ENCODE measurements around the gene ORMDL2.
"Not testable (repeated sequence)": the region's sequence is repeated elsewhere in the genome, so short reads cannot be mapped to it uniquely, and the experiment has no call there.

DNA sequence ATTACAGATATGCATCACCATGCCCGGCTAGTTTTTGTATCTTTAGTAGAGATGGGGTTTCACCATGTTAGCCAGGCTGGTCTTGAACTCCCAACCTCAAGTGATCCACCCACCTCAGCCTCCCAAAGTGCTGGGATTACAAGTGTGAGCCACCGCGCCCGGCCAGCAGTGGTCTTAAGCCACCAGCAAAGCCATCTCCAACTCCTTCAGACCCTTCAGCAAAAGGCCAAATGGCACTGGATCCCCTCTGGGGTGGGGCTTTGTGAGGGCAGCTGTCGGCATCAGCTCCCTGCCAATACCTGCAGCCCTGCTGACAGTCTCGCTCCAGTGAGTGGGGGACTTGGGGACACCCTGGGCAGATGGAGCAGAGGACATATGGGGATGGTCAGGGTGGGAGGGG is 16.6 kb downstream of the ORMDL2 start:
- TF ChIP-seq, protein P1, sequence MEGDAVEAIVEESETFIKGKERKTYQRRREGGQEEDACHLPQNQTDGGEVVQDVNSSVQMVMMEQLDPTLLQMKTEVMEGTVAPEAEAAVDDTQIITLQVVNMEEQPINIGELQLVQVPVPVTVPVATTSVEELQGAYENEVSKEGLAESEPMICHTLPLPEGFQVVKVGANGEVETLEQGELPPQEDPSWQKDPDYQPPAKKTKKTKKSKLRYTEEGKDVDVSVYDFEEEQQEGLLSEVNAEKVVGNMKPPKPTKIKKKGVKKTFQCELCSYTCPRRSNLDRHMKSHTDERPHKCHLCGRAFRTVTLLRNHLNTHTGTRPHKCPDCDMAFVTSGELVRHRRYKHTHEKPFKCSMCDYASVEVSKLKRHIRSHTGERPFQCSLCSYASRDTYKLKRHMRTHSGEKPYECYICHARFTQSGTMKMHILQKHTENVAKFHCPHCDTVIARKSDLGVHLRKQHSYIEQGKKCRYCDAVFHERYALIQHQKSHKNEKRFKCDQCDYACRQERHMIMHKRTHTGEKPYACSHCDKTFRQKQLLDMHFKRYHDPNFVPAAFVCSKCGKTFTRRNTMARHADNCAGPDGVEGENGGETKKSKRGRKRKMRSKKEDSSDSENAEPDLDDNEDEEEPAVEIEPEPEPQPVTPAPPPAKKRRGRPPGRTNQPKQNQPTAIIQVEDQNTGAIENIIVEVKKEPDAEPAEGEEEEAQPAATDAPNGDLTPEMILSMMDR (IDR thresholded peaks at IDR 0.05) = not testable (repeated sequence)
- not testable (repeated sequence) for TF ChIP-seq EP300, POLR2A (IDR thresholded peaks at IDR 0.05)

Measured in gastroesophageal sphincter (tissue), 3 donors.